A673 (cell line): Measurements from ENCODE around the gene LDHB. TPM values are rescaled to one million over a fixed set of nuclear protein-coding genes. Genes with fewer than 3 reads are reported as not detected.

Experiments used
- BruUV-seq: library from RNA; stranded (reverse); fragments of 400-500 nt; replicated peaks from 2 replicates; lab custom pipeline; 2021; lab: Mats Ljungman, UMichigan
- CTCF ChIA-PET: fragments of 300-600 bp; sonication (Branson Sonifier 250); formaldehyde crosslinking; loops from one replicate; lab custom pipeline; 2022; ENCODE audit warnings: antibody characterized with exemption; lab: Charles Lee
- POLR2A ChIA-PET: fragments of 300-600 bp; sonication (Branson Sonifier 250); formaldehyde crosslinking; loops from one replicate; lab custom pipeline; 2022; ENCODE audit warnings: antibody characterized with exemption; ENCODE audit not compliant: low non-redundant PET; lab: Charles Lee
- DNase-seq: peaks from one replicate; pipeline ENCODE4 v3.0.0-alpha.2; 2015; ENCODE audit warnings: low spot score
- H3K27ac ChIP-seq: fragments of 200-600 bp; sonication (generic); 2 replicates; pipeline ENCODE4 v1.5.1; 2016; ENCODE audit warnings: mixed run types, low read depth, mild to moderate bottlenecking, mixed read lengths, antibody characterized with exemption, low read length; ENCODE audit not compliant: poor library complexity, severe bottlenecking
- H3K27me3 ChIP-seq: fragments of 200-600 bp; sonication (generic); replicated peaks from 2 replicates; pipeline ENCODE4 v1.6.1; 2017; ENCODE audit warnings: mixed run types, low read depth, mild to moderate bottlenecking, mixed read lengths, antibody characterized with exemption, low read length; ENCODE audit not compliant: insufficient read depth, poor library complexity
- H3K36me3 ChIP-seq: fragments of 200-600 bp; sonication (generic); 2 replicates; pipeline ENCODE4 v1.6.1; 2016; ENCODE audit warnings: mixed run types, mild to moderate bottlenecking, mixed read lengths, antibody characterized with exemption, low read length; ENCODE audit not compliant: insufficient read depth, poor library complexity, severe bottlenecking
- H3K4me1 ChIP-seq: fragments of 200-600 bp; sonication (generic); 2 replicates; pipeline ENCODE4 v1.6.1; 2017; ENCODE audit warnings: mixed run types, mild to moderate bottlenecking, mixed read lengths, antibody characterized with exemption, low read length; ENCODE audit not compliant: insufficient read depth, poor library complexity, severe bottlenecking
- H3K4me3 ChIP-seq: fragments of 200-600 bp; sonication (generic); 2 replicates; pipeline ENCODE4 v1.5.1; 2016; ENCODE audit warnings: low read depth, mixed run types, mild to moderate bottlenecking, mixed read lengths, low read length; ENCODE audit not compliant: poor library complexity, severe bottlenecking
- H3K9me3 ChIP-seq: fragments of 200-600 bp; sonication (generic); 2 replicates; pipeline ENCODE4 v1.6.1; 2016; ENCODE audit warnings: mixed run types, low read depth, mild to moderate bottlenecking, mixed read lengths, antibody characterized with exemption, low read length; ENCODE audit not compliant: poor library complexity, severe bottlenecking
- EZH2 ChIP-seq: fragments of 200-600 bp; sonication (generic); IDR thresholded peaks from 2 replicates; pipeline ENCODE4 v1.6.1; 2017; ENCODE audit warnings: borderline replicate concordance, low read depth, mild to moderate bottlenecking, mixed read lengths, antibody characterized with exemption, low read length; ENCODE audit not compliant: poor library complexity, severe bottlenecking
- intact Hi-C: fragments of 100-400 bp; cut with micrococcal nuclease; formaldehyde crosslinking; loops from one replicate; pipeline ENCODE4 v1.10.0; 2022; ENCODE audit not compliant: unreplicated experiment
- total RNA-seq: library from RNA; stranded (reverse); gene quantifications from 2 replicates; pipeline ENCODE4 v1.2.3, GENCODE V29; 2021
- TF ChIP-seq, protein P1 (sequence below): fragments of 300-800, 200-600 bp; sonication (generic); conservative IDR thresholded peaks from 2 replicates; pipeline ENCODE4 v1.5.1; 2017; ENCODE audit warnings: low read depth, mild to moderate bottlenecking, antibody characterized with exemption, low read length, moderate library complexity, mixed read lengths

Gene LDHB
- total RNA-seq, 1 experiment from 2014 or later = 1,201 TPM

GRCh38 chr12:21614506-21614905 is 43.1 kb downstream of the LDHB start:
- no peak overlapping the region for H3K27ac ChIP-seq
- no peaks in the 10 kb centered on the region for H3K4me1 ChIP-seq
- intact Hi-C loops = no loop called here
- POLR2A ChIA-PET = no interaction called here
- H3K4me3 ChIP-seq = no peak overlapping the region
- TF ChIP-seq, protein P1, sequence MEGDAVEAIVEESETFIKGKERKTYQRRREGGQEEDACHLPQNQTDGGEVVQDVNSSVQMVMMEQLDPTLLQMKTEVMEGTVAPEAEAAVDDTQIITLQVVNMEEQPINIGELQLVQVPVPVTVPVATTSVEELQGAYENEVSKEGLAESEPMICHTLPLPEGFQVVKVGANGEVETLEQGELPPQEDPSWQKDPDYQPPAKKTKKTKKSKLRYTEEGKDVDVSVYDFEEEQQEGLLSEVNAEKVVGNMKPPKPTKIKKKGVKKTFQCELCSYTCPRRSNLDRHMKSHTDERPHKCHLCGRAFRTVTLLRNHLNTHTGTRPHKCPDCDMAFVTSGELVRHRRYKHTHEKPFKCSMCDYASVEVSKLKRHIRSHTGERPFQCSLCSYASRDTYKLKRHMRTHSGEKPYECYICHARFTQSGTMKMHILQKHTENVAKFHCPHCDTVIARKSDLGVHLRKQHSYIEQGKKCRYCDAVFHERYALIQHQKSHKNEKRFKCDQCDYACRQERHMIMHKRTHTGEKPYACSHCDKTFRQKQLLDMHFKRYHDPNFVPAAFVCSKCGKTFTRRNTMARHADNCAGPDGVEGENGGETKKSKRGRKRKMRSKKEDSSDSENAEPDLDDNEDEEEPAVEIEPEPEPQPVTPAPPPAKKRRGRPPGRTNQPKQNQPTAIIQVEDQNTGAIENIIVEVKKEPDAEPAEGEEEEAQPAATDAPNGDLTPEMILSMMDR = no peak
- TF ChIP-seq EZH2 = no peak
- no TSS peak for BruUV-seq
- DNase-seq = no peak
- CTCF ChIA-PET = no interaction called here
- no peaks in the 10 kb centered on the region for H3K36me3 ChIP-seq
- peaks cover 13% of the 10 kb centered on the region for H3K27me3 ChIP-seq
- no peaks in the 10 kb centered on the region for H3K9me3 ChIP-seq

- Histone ChIP-seq H3K4me1 (no peaks in the 10 kb centered on the region), H3K4me3 (no peak overlapping the region), H3K27ac (no peak overlapping the region), H3K9me3 (no peaks in the 10 kb centered on the region), H3K36me3 (no peaks in the 10 kb centered on the region), H3K27me3 (peaks cover 13% of the 10 kb centered on the region)
- POLR2A ChIA-PET = no interaction called here
- DNase-seq = peak; percentile 30
- CTCF ChIA-PET = no interaction called here
- no TSS peak for BruUV-seq
- no peak for TF ChIP-seq EZH2
- TF ChIP-seq, protein P1 = peak; percentile 55
- intact Hi-C loops = no loop called here
Measured at GRCh38 chr12:21613931-21614330, 43.7 kb downstream of the LDHB start.

DNA sequence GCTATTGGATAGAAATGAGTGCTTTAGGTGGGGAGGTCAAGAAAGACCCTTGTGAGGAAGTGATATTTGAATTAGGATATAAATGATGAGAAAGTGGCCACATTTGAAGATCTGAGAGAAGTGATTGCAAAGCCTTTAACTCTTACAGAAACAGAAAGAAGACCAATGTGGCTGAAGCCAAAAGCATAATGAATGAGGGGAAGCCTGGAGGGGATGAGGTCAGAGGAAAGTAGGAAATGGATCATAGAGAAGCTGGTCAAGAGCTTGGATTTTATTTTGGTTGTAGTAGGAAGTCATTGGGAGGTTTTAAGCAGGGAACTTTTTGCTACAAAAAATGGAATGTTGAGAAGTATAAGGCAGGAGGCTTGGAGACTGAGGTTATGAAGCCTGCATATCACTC is 49.4 kb downstream of the LDHB start:
- intact Hi-C loops = loop anchor here (1.0 kb wide), 1 partner anchor 72 kb away; no protein-coding TSS in a partner anchor
- ChIA-PET POLR2A (no interaction called here), CTCF (no interaction called here)
- H3K27ac ChIP-seq = no peak overlapping the region
- peaks cover 27% of the 10 kb centered on the region for H3K27me3 ChIP-seq
- BruUV-seq = no TSS peak
- no peaks in the 10 kb centered on the region for H3K4me1 ChIP-seq
- no peak for TF ChIP-seq EZH2
- TF ChIP-seq, protein P1 = no peak
- no peak for DNase-seq
- H3K36me3 ChIP-seq = no peaks in the 10 kb centered on the region
- H3K4me3 ChIP-seq = no peak overlapping the region
- H3K9me3 ChIP-seq = no peaks in the 10 kb centered on the region
